Heart right ventricle (tissue), 16 donors: Measurements from ENCODE around the gene TAS2R39. TPM values are rescaled to one million over a fixed set of nuclear protein-coding genes. Genes with fewer than 3 reads are reported as not detected.
"Not testable (repeated sequence)": the region's sequence is repeated elsewhere in the genome, so short reads cannot be mapped to it uniquely, and the experiment has no call there.

Source experiments
- ATAC-seq, 8 donors: fragments of 200-7000 bp; cut with Tn5 transposase; one replicate each; pipeline ENCODE4 v1.9.1; 2020; ENCODE audit warnings: mild to moderate bottlenecking in 8 of 8, moderate library complexity in 8 of 8, moderate number of reproducible peaks in 1 of 8
- DNase-seq, 2 donors: peaks; one replicate each; pipeline ENCODE4 v3.0.0-alpha.2; 2020
- H3K27ac ChIP-seq, 10 donors: fragments of 200-600 bp; sonication (generic) in 2 of 10; one replicate each; pipeline versions ENCODE4 v1.5.0 to v1.8.0; 2020 to 2022; ENCODE audit warnings: mild to moderate bottlenecking in 3 of 10
- H3K27me3 ChIP-seq, 7 donors: fragments of 200-600 bp; one replicate each; pipeline ENCODE4 v1.8.0; 2021 to 2022; ENCODE audit warnings: mild to moderate bottlenecking in 2 of 7
- H3K36me3 ChIP-seq, 9 donors: fragments of 200-600 bp; sonication (generic) in 1 of 9; one replicate each; pipeline versions ENCODE4 v1.5.0 to v1.8.0; 2020 to 2022; ENCODE audit warnings: mild to moderate bottlenecking in 2 of 9
- H3K4me1 ChIP-seq, 9 donors: fragments of 200-600 bp; sonication (generic) in 1 of 9; one replicate each; pipeline versions ENCODE4 v1.5.0 to v1.8.0; 2020 to 2022; ENCODE audit warnings: mild to moderate bottlenecking in 4 of 9
- H3K4me3 ChIP-seq, 10 donors: fragments of 200-600 bp; sonication (generic) in 2 of 10; one replicate each; pipeline versions ENCODE4 v1.5.0 to v1.8.0; 2020 to 2022; ENCODE audit warnings: mild to moderate bottlenecking in 7 of 10, moderate library complexity in 2 of 10
- H3K9me3 ChIP-seq, 11 donors: fragments of 200-600 bp in 10 of 11; sonication (generic) in 2 of 11; one replicate each; pipeline versions ENCODE4 v1.5.0 to v1.8.0; 2013 to 2022; ENCODE audit warnings: mild to moderate bottlenecking in 2 of 11, control low read depth in 1 of 11, moderate library complexity in 1 of 11
- WGBS, 2 donors: extraction: QIAGEN DNeasy Blood & Tissue Kit; methylation state at CpG; one replicate each; pipeline ENCODE4 v1.1.7; 2013; ENCODE audit warnings: inconsistent platforms in 1 of 2; 5-methylcytosine and 5-hydroxymethylcytosine counted together
- intact Hi-C, 10 donors: fragments of 100-400 bp; cut with DNase I; formaldehyde crosslinking; loops; one replicate each; pipeline versions ENCODE4 v1.11.1 to v1.14.2; 2022
- polyA plus RNA-seq, 2 donors: library from polyadenylated mRNA; stranded (reverse); fragments of 200-250 nt; gene quantifications; one replicate each; pipeline ENCODE4 v1.2.3, GENCODE V29; 2013
- total RNA-seq, 10 donors: library from RNA; stranded (reverse); fragmentation: NEBNext Ultra II Directional in 3 of 10; extraction: Animal tissue kit (Norgen Biotek cat#: 25700) in 3 of 10; gene quantifications; one replicate each; pipeline versions ENCODE4 v1.2.1 to v1.2.4, GENCODE V29; 2021 to 2023
- TF ChIP-seq, protein P1 (sequence below), 9 donors: fragments of 200-600 bp; sonication (generic) in 2 of 9; IDR thresholded peaks; one replicate each; pipeline versions ENCODE4 v1.5.0 to v1.8.0; 2021 to 2022; ENCODE audit warnings: antibody characterized with exemption in 9 of 9, mild to moderate bottlenecking in 5 of 9, moderate library complexity in 1 of 9
- donor health status: Arrhythmogenic right ventricular cardiomyopathy.
- donor health status: ischemic (EF 13 %, LVEDD 7.1; RV severe dilation, severe dysfunction).
- donor health status: healthy with polysubstance abuse.
- donor health status: DM: no; HTN: yes; CAD: no.
- donor health status: DM: no; HTN: no; CAD: no.
- donor health status: ischemic (EF 25% LVEDD 6.9; RV normal size, moderate dysfunction).
- donor health status: ischemic (EF 25% LVEDD 5.7; RV mildly dilated, moderate dysfunction).
- donor health status: healthy.
- donor health status: DM: yes; HTN: yes; CAD: no.
- donor health status: Ischemic cardiomyopathy.
- donor health status: ischemic (EF 35%, LVEDD 5.7; RV mildly dilated, moderate dysfunction).
- donor health status: nonischemic (EF 11% LVEDD 7.7; RV severe dilation, severe dysfunction).
- donor health status: DM: yes; HTN: yes; CAD: no.
- donor health status: PGD.
- donor health status: ischemic (EF 29% LVEDD 5.4; RV normal size, mild dysfunction).
- donor health status: nonischemic (EF 23%, LVEDD 6.1; RV moderate dilation, normal function).

TAS2R39 gene
- total and polyA plus RNA-seq, 12 donors: not detected

DNA sequence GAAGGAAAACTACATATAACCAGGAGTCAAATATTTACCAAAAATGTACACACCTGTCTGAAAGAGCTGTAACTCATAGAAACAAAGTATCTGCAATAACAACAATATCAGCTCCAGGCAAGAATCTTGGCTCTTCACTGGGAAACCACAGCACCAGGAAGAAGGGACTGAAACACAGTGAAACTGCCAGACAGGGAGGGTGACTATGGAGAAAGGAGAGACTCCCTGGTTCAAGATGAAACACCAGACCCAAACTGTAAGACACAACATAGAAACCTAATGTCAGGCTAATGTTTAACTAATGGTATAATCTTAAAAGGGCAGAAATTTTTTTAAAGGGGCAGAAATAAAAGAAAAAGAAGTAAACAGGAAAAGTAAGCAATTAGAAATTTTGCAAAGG lies 11.5 kb upstream of the TAS2R39 start:
- H3K4me1 ChIP-seq: no peaks in the 10 kb centered on the region
- no peak overlapping the region for H3K27ac ChIP-seq
- intact Hi-C loops: no loop called here
- DNase-seq (no peak), ATAC-seq (no peak)
- H3K9me3 ChIP-seq: peaks cover 0 to 11% (median 1%) of the 10 kb centered on the region in 11 donors
- H3K27me3 ChIP-seq: no peaks in the 10 kb centered on the region
- H3K36me3 ChIP-seq: no peaks in the 10 kb centered on the region
- TF ChIP-seq, protein P1, sequence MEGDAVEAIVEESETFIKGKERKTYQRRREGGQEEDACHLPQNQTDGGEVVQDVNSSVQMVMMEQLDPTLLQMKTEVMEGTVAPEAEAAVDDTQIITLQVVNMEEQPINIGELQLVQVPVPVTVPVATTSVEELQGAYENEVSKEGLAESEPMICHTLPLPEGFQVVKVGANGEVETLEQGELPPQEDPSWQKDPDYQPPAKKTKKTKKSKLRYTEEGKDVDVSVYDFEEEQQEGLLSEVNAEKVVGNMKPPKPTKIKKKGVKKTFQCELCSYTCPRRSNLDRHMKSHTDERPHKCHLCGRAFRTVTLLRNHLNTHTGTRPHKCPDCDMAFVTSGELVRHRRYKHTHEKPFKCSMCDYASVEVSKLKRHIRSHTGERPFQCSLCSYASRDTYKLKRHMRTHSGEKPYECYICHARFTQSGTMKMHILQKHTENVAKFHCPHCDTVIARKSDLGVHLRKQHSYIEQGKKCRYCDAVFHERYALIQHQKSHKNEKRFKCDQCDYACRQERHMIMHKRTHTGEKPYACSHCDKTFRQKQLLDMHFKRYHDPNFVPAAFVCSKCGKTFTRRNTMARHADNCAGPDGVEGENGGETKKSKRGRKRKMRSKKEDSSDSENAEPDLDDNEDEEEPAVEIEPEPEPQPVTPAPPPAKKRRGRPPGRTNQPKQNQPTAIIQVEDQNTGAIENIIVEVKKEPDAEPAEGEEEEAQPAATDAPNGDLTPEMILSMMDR (IDR thresholded peaks at IDR 0.05): no peak
- H3K4me3 ChIP-seq: no peak overlapping the region

DNA sequence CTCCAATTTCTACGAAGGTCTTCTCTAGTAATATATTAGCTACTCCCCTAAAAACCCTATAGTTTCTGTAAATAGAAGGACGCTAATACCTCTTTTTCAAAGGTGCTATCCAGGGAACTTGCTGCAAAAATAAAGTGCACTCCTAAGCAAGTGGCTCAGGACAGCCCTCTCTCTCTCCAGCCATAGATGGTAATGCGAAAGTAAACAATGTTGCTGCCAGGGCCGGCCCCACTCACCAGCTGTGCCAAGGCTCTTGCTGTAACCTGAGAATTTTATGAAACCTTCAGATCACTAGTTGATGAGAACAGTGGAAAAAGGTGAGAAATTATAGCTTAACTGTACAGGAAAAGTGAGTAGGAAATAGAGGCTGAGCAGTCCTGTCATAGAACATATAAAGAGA lies 10.9 kb upstream of the TAS2R39 start:
- Histone ChIP-seq H3K36me3 (no peaks in the 10 kb centered on the region), H3K4me3 (no peak overlapping the region), H3K4me1 (no peaks in the 10 kb centered on the region), H3K9me3 (peaks cover 0 to 13% (median 8%) of the 10 kb centered on the region in 11 donors), H3K27me3 (no peaks in the 10 kb centered on the region), H3K27ac (no peak overlapping the region)
- DNase-seq (no peak), ATAC-seq (no peak)
- 72 to 75% methylated on average over 4 of the region's 4 CpGs for WGBS, 2 donors
- TF ChIP-seq, protein P1 (IDR thresholded peaks at IDR 0.05): no peak
- intact Hi-C loops: no loop called here

DNA sequence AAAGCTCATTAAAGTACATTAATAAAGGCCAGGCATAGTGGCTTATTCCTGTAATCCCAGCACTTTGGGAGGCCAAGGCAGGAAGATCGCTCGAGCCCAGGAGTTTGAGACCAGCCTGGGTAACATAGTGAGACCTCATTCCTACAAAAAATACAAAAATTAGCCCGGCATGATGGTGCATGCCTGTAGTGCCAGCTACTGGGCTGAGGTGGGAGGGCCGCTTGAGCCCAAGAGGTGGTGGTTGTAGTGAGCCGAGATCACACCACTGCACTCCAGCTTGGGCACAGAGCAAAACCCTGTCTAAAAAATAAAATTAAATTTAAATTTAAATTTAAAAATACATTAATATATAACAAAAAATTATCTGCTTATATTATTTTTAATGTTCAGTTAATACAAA lies 7.1 kb upstream of the TAS2R39 start:
- H3K27me3 ChIP-seq: no peaks in the 10 kb centered on the region
- H3K9me3 ChIP-seq: peaks cover 0 to 45% (median 24%) of the 10 kb centered on the region in 11 donors
- H3K27ac ChIP-seq: no peak overlapping the region
- no peaks in the 10 kb centered on the region for H3K4me1 ChIP-seq
- ATAC-seq: no peak
- intact Hi-C loops: no loop called here
- 91 to 94% methylated on average over 5 of the region's 5 CpGs for WGBS, 2 donors
- TF ChIP-seq, protein P1 (IDR thresholded peaks at IDR 0.05): no peak
- no peak overlapping the region for H3K4me3 ChIP-seq
- DNase-seq: no peak
- no peaks in the 10 kb centered on the region for H3K36me3 ChIP-seq

DNA sequence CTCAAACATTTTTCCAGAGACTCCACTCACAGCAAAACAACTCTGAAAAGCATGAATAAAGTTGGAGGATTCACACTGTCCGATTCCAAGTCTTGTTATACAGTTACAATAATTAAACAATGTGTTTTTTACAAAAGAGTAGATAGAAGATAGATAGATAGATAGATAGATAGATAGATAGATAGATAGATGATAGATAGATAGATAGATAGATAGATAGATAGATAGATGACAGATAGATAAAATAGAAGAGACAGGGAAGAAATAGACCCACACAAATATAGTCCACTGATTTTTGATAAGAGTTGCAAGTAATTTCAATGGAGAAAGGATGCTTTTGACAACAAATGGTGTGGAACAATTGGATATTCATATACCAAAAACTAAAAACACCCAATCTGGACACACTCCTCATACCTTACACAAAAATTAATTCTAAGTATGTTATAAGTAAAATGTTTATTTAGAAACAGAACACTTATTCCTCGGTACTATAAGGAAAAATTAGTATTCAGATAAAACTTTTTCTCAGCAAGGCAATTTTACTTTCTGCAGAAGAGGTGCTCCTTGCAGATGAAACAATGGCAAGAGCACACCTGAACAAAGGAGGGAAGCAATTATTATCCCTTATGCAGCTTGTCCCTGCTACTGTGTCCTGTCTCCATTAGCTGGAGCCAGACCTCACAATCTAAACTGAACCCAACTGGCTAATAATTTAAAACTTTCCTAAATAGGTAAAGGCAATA lies 5.7 kb upstream of the TAS2R39 start:
- WGBS, 2 donors: 86 to 88% methylated on average over 2 of the region's 2 CpGs
- TF ChIP-seq, protein P1 (IDR thresholded peaks at IDR 0.05): no peak
- intact Hi-C loops: no loop called here
- H3K27ac ChIP-seq: no peak overlapping the region
- H3K4me3 ChIP-seq: no peak overlapping the region
- no peak for ATAC-seq
- H3K36me3 ChIP-seq: no peaks in the 10 kb centered on the region
- no peak for DNase-seq
- H3K4me1 ChIP-seq: no peaks in the 10 kb centered on the region
- peaks cover 0 to 45% (median 24%) of the 10 kb centered on the region in 11 donors for H3K9me3 ChIP-seq
- H3K27me3 ChIP-seq: no peaks in the 10 kb centered on the region

DNA sequence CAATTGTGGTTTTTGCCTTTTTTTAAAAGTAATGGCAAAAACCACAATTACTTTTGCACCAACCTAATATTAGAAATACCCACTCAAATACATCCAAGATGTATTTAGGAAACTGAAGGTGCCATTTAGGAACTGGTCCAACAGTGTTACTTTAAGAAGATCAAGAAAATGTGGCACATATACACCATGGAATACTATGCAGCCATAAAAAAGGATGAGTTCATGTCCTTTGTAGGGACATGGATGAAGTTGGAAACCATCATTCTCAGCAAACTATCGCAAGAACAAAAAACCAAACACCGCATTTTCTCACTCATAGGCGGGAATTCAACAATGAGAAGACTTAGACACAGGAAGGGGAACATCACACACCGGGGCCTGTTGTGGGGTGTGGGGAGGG lies 2.4 kb upstream of the TAS2R39 start:
- ATAC-seq, H3K36me3 ChIP-seq, H3K27me3 ChIP-seq, H3K27ac ChIP-seq, intact Hi-C loops, DNase-seq, H3K4me3 ChIP-seq, H3K4me1 ChIP-seq: not testable (repeated sequence)
- WGBS, 2 donors: 80 to 94% methylated on average over 4 of the region's 4 CpGs
- H3K9me3 ChIP-seq: peaks cover 0 to 45% (median 24%) of the 10 kb centered on the region in 11 donors
